Activated CD4-positive, CD25-positive, alpha-beta regulatory T cell (primary cell): Measurements from ENCODE around the gene RPP14.
A peak's percentile ranks its signal among the peaks of the same experiment; 100 is the strongest.
"Not testable (repeated sequence)": the region's sequence is repeated elsewhere in the genome, so short reads cannot be mapped to it uniquely, and the experiment has no call there.

Experiments
- DNase-seq, 4 experiments: peaks; one replicate each; lab custom pipeline; 2025; lab: John Stamatoyannopoulos, UW

The RPP14 gene

GRCh38 chr3:58305882-58306711 is at the start of gene RPP14, which contains the start of gene HTD2:
Gene RPP14 (plus strand): TSS chr3:58306245. CDS start chr3:58310330, 4,085 bp downstream.
Gene HTD2 (plus strand): TSS chr3:58306520. CDS start chr3:58317614, 11,094 bp downstream.
- peak; percentile 91 to 98 (median 96) for DNase-seq

DNA sequence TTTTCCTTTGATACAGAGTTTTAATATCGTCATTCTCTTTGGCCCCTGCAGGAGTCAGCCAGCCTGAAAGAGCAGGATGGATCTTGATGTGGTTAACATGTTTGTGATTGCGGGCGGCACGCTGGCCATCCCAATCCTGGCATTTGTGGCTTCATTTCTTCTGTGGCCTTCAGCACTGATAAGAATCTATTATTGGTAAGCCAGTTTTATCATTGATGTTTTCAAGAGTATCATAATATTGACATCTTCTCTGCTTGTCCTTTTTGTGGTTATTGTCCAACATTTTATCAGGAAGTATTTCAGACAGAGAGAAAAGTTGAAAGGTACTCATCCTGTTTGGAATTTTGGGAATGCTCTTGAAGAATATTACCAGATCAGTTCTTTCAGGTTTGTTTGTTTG is 49.5 kb upstream of the RPP14 start:
- no peak for DNase-seq

DNA sequence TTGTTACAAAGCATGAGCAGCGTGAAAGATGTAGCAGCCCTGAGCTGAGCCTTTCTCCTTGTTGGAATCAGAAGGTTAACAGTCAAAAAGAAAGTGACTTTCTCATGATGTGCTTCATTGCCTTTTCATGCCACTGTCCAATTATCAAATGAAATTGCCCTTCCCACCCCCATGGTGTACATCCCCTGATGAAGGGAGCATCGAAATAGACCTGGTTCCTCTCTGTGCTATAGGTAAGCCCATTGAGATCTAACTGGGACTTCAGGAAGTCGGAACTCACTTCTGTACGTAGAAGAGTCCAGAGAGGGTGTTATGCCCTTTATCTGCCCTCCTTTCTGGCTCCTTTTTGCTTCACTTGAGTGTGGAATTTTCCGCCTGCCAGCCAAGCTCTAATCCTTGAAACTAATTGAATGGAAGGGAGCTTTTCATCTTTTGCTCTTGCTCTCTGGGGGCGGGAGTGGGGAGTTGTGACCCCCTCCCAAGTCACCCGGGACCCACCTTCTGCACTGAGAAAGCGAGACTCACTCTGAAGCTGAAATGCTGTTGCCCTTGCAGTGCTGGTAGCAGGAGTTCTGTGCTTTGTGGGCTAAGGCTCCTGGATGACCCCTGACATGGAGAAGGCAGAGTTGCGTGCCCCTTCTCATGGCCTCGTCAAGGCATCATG is 47.5 kb upstream of the RPP14 start:
- DNase-seq = no peak

GRCh38 chr3:58260261-58260731 is 45.7 kb upstream of the RPP14 start:
- DNase-seq = no peak

DNA sequence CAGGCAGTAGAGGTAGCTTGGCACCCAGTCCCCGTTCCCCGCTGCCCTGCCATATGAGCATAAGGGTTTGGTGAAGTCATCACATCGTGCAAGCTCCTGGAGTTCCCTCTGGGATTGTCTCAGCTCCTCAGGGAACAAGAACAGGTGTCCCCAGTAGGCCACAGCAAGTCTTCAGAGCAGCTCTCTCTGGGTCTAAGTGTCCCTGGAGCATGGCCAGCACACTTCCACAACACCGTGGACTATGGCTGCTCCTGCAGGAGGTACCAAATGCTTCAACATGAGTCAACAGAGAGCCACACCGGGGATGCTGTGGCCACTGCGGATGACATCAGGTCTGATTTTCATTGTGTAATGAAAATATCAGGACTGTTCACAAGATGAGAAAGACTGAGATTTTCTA is 45.3 kb upstream of the RPP14 start:
- no peak for DNase-seq

DNA sequence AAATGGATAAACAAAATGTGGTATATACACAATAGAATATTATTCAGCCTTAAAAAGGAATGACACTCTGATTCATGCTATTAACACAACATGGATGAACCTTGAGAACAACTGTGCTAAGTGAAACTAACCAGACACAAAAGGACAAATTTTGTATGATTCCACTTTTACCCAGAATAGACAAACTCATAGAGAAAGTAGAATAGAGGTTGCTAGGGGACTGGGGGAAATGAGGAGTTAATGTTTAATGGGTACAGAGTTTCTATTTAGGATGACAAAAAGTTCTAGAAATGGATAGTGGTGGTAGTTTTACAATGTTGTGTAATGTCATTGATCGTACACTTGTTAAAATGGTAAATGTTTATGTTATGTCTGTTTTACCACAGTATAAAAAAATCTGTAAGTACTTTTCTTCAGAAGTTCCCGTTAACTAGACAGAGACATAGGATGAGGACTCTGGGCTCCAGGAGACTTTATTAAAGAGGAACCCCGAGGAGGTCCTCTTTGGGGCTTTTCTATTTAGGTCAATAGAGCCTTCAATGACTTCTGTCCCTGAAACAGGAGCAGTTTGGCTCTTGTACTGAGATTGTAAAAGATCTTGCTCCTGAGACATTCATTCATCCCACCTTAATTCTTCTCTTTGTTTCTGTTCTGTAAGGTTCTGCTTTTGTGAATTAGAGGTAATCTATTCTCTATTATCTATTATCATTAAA is 43.9 kb upstream of the RPP14 start:
- DNase-seq = no peak

GRCh38 chr3:58266577-58266976 is 39.5 kb upstream of the RPP14 start:
- DNase-seq = no peak

- not testable (repeated sequence) for DNase-seq
Observed at GRCh38 chr3:58267543-58267942, 38.5 kb upstream of the RPP14 start.

GRCh38 chr3:58269356-58269755 is 36.7 kb upstream of the RPP14 start:
- DNase-seq = no peak

- no peak for DNase-seq
Observed at GRCh38 chr3:58270485-58270884, 35.6 kb upstream of the RPP14 start.

DNA sequence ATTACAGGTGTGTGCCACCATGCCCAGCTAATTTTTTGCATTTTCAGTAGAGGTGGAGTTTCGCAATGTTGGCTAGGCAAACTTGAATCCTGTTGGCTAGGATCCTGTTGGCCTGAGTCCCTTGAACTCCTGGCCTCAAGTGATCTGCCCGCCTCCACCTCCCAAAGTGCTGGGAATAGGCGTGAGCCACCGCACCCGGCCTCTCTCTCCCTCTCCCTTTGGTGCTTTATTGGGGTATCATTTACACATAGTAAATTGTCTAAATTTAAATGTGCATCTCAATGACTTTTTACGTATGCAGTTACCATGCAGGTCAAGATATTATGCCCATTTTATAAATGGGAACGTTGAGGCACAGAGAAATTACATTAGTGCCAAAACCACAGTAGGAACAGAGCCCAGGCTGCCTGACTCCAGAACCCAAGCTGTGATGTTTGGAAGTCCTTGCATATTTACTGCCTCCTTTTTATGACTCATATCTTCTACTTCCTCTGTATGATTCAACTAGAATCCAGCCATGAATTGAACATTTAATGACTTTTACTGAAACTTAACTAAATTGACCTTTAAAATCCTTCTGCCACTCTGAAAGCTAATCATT is 34.0 kb upstream of the RPP14 start:
- DNase-seq = no peak

DNA sequence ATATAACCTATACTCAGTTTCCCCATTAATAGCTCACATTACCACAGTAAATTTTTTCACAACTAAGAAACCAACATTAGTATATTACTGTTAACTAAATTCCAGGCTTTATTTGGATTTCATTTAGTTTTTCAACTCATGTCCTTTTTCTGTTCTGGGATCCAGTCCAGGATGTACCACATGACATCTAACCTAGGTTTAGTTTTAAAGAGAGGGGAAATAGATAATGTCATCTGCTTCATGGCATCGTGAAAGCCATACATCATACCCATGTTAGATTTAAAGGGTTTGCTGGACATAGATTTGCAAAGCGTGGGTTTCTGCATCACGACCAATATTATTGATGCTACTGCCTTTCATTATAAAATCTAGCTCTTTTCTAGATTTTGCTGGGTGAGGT is 33.2 kb upstream of the RPP14 start:
- no peak for DNase-seq

DNA sequence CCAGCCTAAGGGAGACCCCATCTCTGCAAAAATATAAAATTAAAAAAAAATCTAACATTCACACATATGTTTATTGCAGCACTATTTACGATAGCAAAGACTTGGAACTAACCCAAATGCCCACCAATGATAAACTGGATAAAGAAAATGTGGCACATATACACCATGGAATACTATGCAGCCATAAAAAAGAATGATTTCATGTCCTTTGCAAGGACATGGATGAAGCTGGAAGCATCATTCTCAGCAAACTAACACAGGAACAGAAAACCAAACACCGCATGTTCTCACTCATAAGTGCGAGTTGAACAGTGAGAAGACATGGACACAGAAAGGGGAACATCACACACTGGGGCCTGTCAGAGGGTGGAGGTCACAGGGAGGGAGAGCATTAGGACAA is 32.7 kb upstream of the RPP14 start:
- DNase-seq = not testable (repeated sequence)

DNA sequence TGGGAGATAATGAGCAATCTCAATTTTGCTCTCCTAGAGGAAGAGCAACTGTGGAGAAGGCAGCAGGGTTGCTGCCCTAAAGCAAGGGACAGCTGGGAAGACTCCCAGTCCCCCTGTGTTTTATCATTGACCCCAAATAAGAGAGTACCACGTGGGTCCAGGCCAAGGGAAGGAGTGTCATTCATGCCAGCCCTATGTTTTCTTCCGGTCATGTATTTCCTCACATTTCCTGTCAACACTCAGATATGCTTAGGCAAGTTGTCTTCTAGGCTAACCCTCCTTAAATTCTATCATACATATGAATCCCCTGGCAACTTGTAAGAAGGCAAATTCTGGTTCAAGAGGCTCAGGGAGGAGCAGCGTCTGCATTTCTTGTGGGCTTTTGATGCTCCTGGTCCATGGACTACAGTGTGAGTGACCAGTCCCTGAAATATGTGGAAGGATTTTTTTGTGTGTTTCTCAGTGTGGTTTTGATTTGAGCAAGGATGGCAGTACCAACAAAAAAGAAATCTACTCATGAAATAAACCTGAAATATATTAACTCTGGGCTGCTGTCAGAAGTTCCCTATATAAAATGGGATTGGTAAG is 31.9 kb upstream of the RPP14 start:
- no peak for DNase-seq

- no peak for DNase-seq
Observed at GRCh38 chr3:58281069-58281468, 25.0 kb upstream of the RPP14 start.

DNA sequence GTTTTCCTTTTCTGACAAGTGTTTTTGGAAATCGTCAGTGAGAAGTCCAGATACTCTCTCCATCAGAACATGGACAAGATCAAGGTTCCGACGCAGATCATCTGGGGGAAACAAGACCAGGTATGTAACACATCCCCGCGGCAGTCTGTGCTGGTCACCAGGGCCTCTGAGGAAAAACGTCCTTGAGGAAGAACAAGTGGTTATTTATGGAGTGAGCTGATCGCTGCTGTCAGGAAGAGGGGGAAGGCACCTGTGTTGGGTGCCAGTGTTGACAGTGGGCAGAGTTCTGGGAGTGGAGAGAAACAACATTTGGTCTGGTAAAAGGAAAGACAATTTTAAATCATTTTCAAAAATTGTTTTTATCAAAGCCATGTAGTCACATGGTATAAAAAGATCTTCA is 20.7 kb upstream of the RPP14 start:
- DNase-seq = no peak

DNA sequence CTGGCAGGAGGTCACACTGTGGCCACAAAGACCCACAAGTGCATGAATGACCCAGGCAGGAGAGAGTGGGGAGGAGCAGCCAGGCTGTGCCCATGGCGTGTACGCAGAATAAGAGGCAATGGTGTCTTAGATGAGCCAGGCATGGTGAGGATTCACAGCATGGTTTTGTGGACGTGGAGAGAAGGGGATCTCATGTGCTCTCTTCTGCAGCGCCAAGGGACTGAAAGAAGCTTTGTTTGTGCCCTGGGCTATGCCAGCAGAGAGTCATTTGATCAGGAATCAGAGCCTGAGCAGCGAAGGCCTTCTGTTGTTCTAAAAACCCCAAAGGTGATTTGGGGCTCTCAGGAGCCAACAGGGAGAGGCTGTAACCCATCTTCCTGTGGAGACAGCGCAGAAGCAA is 18.7 kb upstream of the RPP14 start:
- no peak for DNase-seq

GRCh38 chr3:58288011-58288728 is 17.9 kb upstream of the RPP14 start:
- DNase-seq = no peak

DNA sequence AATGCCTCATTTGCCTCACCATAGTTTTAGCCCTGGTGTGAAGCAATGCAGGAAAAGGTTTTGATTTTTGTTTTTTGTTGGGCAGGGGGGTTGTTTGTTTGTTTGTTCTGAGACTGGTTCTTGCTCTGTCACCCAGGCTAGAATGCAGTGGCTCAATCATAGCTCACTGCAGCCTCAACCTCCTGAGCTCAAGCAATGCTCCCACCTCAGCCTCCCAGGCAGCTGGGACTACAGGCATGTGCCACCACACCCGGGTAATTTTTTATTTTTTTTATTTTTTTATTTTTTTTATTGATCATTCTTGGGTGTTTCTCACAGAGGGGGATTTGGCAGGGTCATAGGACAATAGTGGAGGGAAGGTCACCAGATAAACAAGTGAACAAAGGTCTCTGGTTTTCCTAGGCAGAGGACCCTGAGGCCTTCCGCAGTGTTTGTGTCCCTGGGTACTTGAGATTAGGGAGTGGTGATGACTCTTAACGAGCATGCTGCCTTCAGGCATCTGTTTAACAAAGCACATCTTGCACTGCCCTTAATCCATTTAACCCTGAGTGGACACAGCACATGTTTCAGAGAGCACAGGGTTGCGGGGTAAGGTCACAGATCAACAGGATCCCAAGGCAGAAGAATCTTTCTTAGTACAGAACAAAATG is 17.0 kb upstream of the RPP14 start:
- not testable (repeated sequence) for DNase-seq

DNA sequence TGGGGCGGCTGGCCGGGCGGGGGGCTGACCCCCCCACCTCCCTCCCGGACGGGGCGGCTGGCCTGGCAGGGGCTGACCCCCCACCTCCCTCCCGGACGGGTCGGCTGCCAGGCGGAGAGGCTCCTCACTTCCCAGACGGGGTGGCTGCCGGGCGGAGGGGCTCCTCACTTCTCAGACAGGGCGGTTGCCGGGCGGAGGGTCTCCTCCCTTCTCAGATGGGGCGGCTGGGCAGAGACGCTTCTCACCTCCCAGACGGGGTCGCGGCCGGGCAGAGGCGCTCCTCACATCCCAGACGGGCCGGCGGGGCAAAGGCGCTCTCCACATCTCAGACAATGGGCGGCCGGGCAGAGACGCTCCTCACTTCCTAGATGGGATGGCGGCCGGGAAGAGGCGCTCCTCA is 15.6 kb upstream of the RPP14 start:
- not testable (repeated sequence) for DNase-seq
